Astrocyte of the spinal cord (primary cell): ENCODE data around the gene PIK3AP1.

ENCODE experiments used
- DNase-seq: peaks from one replicate; pipeline ENCODE4 v3.0.0; 2011; ENCODE audit warnings: low read depth, low spot score
- H3K4me3 ChIP-seq: 2 replicates; pipeline ENCODE4 v1.5.1; 2011; ENCODE audit warnings: low read depth, mild to moderate bottlenecking, low read length, moderate library complexity
- in situ Hi-C: cut with HindIII; loops from 2 replicates; pipeline ENCODE4 v1.10.0; 2017; ENCODE audit warnings: low sequenced_read_pairs
- TF ChIP-seq, protein P1 (sequence below): IDR thresholded peaks from 2 replicates; pipeline ENCODE4 v1.5.1; 2012; ENCODE audit warnings: low read depth, mild to moderate bottlenecking, low read length, inconsistent platforms

PIK3AP1 gene

GRCh38 chr10:96721207-96721572 is 876 bp upstream of the PIK3AP1 start:
- no peak overlapping the region for H3K4me3 ChIP-seq
- in situ Hi-C loops: no loop called here
- no peak for DNase-seq
- TF ChIP-seq, protein P1, sequence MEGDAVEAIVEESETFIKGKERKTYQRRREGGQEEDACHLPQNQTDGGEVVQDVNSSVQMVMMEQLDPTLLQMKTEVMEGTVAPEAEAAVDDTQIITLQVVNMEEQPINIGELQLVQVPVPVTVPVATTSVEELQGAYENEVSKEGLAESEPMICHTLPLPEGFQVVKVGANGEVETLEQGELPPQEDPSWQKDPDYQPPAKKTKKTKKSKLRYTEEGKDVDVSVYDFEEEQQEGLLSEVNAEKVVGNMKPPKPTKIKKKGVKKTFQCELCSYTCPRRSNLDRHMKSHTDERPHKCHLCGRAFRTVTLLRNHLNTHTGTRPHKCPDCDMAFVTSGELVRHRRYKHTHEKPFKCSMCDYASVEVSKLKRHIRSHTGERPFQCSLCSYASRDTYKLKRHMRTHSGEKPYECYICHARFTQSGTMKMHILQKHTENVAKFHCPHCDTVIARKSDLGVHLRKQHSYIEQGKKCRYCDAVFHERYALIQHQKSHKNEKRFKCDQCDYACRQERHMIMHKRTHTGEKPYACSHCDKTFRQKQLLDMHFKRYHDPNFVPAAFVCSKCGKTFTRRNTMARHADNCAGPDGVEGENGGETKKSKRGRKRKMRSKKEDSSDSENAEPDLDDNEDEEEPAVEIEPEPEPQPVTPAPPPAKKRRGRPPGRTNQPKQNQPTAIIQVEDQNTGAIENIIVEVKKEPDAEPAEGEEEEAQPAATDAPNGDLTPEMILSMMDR: no peak

- peak overlapping the region; percentile 29 for H3K4me3 ChIP-seq
- in situ Hi-C loops: no loop called here
- no peak for DNase-seq
- TF ChIP-seq, protein P1: peak; percentile 48
These were observed 378 bp downstream of the PIK3AP1 start for GRCh38 chr10:96719850-96720421.

DNA sequence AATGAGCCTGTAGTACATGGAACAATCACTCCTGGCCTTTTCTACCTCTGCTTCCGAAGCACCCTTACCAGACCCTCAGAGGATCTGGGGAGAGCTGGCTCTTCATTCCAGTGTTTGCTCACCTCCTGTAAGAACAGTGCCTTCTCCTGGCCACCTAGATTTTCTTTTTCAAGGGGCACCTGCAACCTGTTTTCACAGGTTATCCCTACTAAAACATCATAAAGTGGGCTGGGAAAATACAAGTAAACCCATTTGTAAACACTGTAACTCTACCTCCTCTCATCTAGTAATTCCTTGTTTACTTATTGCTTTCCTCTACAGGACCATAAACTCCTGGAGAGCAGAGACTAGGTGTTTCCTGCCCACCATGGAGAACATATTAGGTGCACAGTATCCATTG is 1.1 kb downstream of the PIK3AP1 start:
- no peak overlapping the region for H3K4me3 ChIP-seq
- TF ChIP-seq, protein P1: no peak
- DNase-seq: no peak
- in situ Hi-C loops: no loop called here

DNA sequence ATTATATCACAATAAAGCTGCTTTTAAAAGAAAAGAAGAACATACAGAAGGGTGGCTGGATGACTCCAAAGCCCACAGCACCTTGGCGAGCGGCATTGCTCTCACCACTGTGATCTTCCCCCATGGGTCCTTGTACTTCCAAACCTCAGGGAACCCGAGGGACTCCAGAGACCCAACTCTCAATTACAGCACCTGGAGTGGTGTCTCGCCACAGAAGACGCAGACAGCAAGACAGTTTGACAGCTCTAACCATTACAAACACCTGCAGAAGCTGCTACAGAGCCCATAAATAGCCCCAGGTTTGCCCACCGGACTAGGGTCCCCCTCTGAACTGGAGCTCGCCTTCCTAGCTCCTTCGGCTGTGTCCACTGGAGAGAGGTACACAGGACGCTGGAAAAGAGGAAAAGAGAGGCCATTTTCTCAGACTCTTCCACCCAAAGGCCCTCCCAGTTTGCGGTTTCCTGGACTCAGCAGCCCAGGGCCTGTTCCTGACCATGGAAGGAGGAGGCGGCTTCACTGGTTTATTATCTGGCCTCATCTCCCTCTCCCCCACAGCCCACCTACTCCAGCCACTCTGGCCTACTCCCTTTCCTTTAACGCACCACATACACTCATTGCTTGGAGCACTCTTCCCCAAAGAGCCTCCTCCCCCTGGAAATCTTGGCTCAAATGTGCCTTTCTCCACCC is 1.9 kb downstream of the PIK3AP1 start:
- H3K4me3 ChIP-seq: no peak overlapping the region
- in situ Hi-C loops: no loop called here
- TF ChIP-seq, protein P1: no peak
- no peak for DNase-seq

- TF ChIP-seq, protein P1: no peak
- in situ Hi-C loops: no loop called here
- DNase-seq: no peak
- no peak overlapping the region for H3K4me3 ChIP-seq
These were observed 3.9 kb downstream of the PIK3AP1 start for GRCh38 chr10:96716390-96716789.

DNA sequence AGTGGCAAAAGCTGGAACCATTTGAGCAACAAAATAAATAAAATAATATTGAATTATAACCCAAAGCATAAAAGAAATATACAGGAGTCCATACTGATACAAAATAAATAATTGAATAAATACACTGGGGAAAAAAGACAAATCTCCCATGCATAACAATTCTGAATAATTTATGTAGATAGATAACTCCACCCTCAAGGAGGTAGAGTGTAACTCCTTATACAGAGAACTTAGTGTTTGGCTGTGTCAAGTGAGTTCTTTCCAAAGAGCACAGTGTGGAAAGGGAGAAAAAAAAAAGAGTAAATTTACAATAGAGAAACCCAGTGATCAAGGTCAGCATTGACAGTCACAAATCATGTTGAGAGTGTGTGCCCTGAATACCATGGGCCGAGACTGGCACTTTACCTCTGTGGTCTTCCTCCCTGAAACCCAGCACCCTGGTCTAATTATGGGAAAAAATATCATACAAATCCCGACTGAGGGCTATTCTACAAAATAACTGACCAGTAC is 5.5 kb downstream of the PIK3AP1 start:
- in situ Hi-C loops: no loop called here
- TF ChIP-seq, protein P1: no peak
- DNase-seq: no peak
- no peak overlapping the region for H3K4me3 ChIP-seq
